ENCODE data around the gene GATB. TPM values are rescaled to one million over a fixed set of nuclear protein-coding genes. Genes with fewer than 3 reads are reported as not detected.

Gene GATB
- total and polyA plus RNA-seq, 10 of the 15 experiments (the other 5 are each of a cell fraction or from before 2014, with no cell fraction given), result 20.5 to 37.3 (median 30.5) TPM

- Histone ChIP-seq H3K27ac (ENCODE audit: control insufficient read depth, insufficient read depth) (no peak overlapping the region), H3K79me2 (ENCODE audit: control insufficient read depth, insufficient read depth, low read length) (no peaks in the 10 kb centered on the region), H3K4me3 (no peak overlapping the region), H3K27me3 (replicated peaks in 1 of 2; ENCODE audit: control insufficient read depth in 2 of 2, insufficient read depth in 2 of 2, low read length in 1 of 2) (no peaks in the 10 kb centered on the region), H3K4me2 (ENCODE audit: control insufficient read depth, insufficient read depth) (no peak overlapping the region), H4K20me1 (ENCODE audit: control insufficient read depth, insufficient read depth) (no peaks in the 10 kb centered on the region), H3K9ac (ENCODE audit: control insufficient read depth, insufficient read depth, low read length) (no peak overlapping the region), H3K36me3 (ENCODE audit: control insufficient read depth in 2 of 2, insufficient read depth in 2 of 2, low read length in 1 of 2) (no peaks in the 10 kb centered on the region), H3K9me3 (replicated peaks; ENCODE audit: control insufficient read depth, insufficient read depth, low read length) (no peaks in the 10 kb centered on the region), H2AFZ (ENCODE audit: control insufficient read depth, low read depth, low read length) (no peak overlapping the region), H3K4me1 (ENCODE audit: control insufficient read depth, insufficient read depth, low read length) (no peaks in the 10 kb centered on the region)
- in situ Hi-C loops (cut with MboI), result no loop called here
- no peak for TF ChIP-seq TARDBP (IDR thresholded peaks at IDR 0.05; ENCODE audit: borderline replicate concordance)
- TF ChIP-seq, protein P1, sequence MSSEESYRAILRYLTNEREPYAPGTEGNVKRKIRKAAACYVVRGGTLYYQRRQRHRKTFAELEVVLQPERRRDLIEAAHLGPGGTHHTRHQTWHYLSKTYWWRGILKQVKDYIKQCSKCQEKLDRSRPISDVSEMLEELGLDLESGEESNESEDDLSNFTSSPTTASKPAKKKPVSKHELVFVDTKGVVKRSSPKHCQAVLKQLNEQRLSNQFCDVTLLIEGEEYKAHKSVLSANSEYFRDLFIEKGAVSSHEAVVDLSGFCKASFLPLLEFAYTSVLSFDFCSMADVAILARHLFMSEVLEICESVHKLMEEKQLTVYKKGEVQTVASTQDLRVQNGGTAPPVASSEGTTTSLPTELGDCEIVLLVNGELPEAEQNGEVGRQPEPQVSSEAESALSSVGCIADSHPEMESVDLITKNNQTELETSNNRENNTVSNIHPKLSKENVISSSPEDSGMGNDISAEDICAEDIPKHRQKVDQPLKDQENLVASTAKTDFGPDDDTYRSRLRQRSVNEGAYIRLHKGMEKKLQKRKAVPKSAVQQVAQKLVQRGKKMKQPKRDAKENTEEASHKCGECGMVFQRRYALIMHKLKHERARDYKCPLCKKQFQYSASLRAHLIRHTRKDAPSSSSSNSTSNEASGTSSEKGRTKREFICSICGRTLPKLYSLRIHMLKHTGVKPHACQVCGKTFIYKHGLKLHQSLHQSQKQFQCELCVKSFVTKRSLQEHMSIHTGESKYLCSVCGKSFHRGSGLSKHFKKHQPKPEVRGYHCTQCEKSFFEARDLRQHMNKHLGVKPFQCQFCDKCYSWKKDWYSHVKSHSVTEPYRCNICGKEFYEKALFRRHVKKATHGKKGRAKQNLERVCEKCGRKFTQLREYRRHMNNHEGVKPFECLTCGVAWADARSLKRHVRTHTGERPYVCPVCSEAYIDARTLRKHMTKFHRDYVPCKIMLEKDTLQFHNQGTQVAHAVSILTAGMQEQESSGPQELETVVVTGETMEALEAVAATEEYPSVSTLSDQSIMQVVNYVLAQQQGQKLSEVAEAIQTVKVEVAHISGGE (CRISPR knock-in tag; IDR thresholded peaks at IDR 0.05), result no peak
- TF ChIP-seq EP300 (IDR thresholded peaks at IDR 0.05; ENCODE audit: borderline replicate concordance in 1 of 2, control insufficient read depth in 1 of 2, low read depth in 2 of 2, low read length in 2 of 2), result no peak
- TF ChIP-seq CHD1 (IDR thresholded peaks at IDR 0.05; ENCODE audit: low read depth, low read length), result no peak
- no peak for TF ChIP-seq NR2F1 (conservative IDR thresholded peaks at IDR 0.05)
- no peak for TF ChIP-seq SREBF1 (IDR thresholded peaks at IDR 0.05; ENCODE audit: low read length)
- no peak for TF ChIP-seq HDAC6 (IDR thresholded peaks at IDR 0.05; ENCODE audit: unreplicated experiment)
- no peak for TF ChIP-seq HSF1 (IDR thresholded peaks at IDR 0.05; ENCODE audit: low read depth, low read length)
- no peak for TF ChIP-seq TAF1 (IDR thresholded peaks at IDR 0.05; ENCODE audit: borderline replicate concordance, low read depth, low read length)
- TF ChIP-seq ATF7 (IDR thresholded peaks at IDR 0.05; ENCODE audit: low read depth), result no peak
- no peak for TF ChIP-seq IRF4 (IDR thresholded peaks at IDR 0.05; ENCODE audit: low read depth, low read length)
- no peak for TF ChIP-seq ESRRA (IDR thresholded peaks at IDR 0.05; ENCODE audit: low read length)
- TF ChIP-seq RAD51 (IDR thresholded peaks at IDR 0.05), result no peak
- no peak for TF ChIP-seq DPF2 (IDR thresholded peaks at IDR 0.05)
- no peak for TF ChIP-seq CREM (IDR thresholded peaks at IDR 0.05; ENCODE audit: low read depth)
- no peak for TF ChIP-seq EZH2 (IDR thresholded peaks at IDR 0.05; ENCODE audit: borderline replicate concordance, control insufficient read depth, low read depth, low read length)
- TF ChIP-seq CBX5 (IDR thresholded peaks at IDR 0.05; ENCODE audit: low read depth), result no peak
- CTCF ChIA-PET, result interaction anchor here (1.1 kb wide), 1 partner anchor 24 kb away, joined by 3 read pairs; no protein-coding TSS in a partner anchor
- ATAC-seq (no peak), FAIRE-seq (no peak), DNase-seq (ENCODE audit: low read depth, low spot score) (no peak)
- POLR2A ChIA-PET, result no interaction called here
- RAD21 ChIA-PET (ENCODE audit: unreplicated experiment), result no interaction called here
- WGBS (ENCODE audit: insufficient coverage, insufficient replicate concordance, low lambda C conversion rate, missing lambda C conversion rate), result 61% methylated on average over 12 of the region's 12 CpGs
- no TSS peak for BruUV-seq (replicated peaks)
- intact Hi-C loops (cut with micrococcal nuclease; ENCODE audit: unreplicated experiment), result no loop called here
- SMC1A ChIA-PET (ENCODE audit: uncharacterized antibody, unreplicated experiment), result no interaction called here
Observed at GRCh38 chr4:151665022-151665784, 95.6 kb downstream of the GATB start.

All from GM12878 (cell line).